AG04450 (cell line): ENCODE data around the gene RPGRIP1L. TPM values are rescaled to one million over a fixed set of nuclear protein-coding genes. Genes with fewer than 3 reads are reported as not detected.

ENCODE experiments used
- CTCF ChIA-PET: fragments of 300-600, 350-600 bp; formaldehyde crosslinking; extraction: SDS; loops from one replicate; lab custom pipeline; 2022; ENCODE audit warnings: antibody characterized with exemption, inconsistent platforms; lab: Charles Lee
- POLR2A ChIA-PET: fragments of 350-600 bp; formaldehyde crosslinking; extraction: SDS; loops from one replicate; lab custom pipeline; 2021; ENCODE audit warnings: antibody characterized with exemption, inconsistent platforms; lab: Yijun Ruan, JAX
- DNase-seq: peaks from one replicate; pipeline ENCODE4 v3.0.0-alpha.2; 2011; ENCODE audit warnings: low read depth, low spot score
- H3K27ac ChIP-seq: one replicate; pipeline ENCODE4 v1.5.1; 2012; ENCODE audit warnings: low read depth, low read length, control low read depth
- H3K27me3 ChIP-seq: one replicate; pipeline ENCODE4 v1.6.0; 2012; ENCODE audit warnings: low read length; ENCODE audit not compliant: control insufficient read depth, insufficient read depth
- H3K4me3 ChIP-seq: 2 replicates; pipeline ENCODE4 v1.5.1; 2011; ENCODE audit warnings: mild to moderate bottlenecking, low read depth, low read length, control low read depth
- H3K9me3 ChIP-seq: 2 replicates; pipeline ENCODE4 v1.5.1; 2012; ENCODE audit warnings: low read length; ENCODE audit not compliant: control insufficient read depth, insufficient read depth
- polyA plus RNA-seq: library from polyadenylated mRNA; depleted of rRNA; stranded (reverse); fragments of >200 nt; gene quantifications from 2 replicates; pipeline ENCODE4 v1.2.3, GENCODE V29; 2011
- TF ChIP-seq, protein P1 (sequence below): IDR thresholded peaks from 2 replicates; pipeline ENCODE4 v1.5.1; 2011; ENCODE audit warnings: low read depth, low read length, control low read depth, inconsistent platforms

Gene RPGRIP1L
- polyA plus RNA-seq, 1 experiment: 13.0 TPM

DNA sequence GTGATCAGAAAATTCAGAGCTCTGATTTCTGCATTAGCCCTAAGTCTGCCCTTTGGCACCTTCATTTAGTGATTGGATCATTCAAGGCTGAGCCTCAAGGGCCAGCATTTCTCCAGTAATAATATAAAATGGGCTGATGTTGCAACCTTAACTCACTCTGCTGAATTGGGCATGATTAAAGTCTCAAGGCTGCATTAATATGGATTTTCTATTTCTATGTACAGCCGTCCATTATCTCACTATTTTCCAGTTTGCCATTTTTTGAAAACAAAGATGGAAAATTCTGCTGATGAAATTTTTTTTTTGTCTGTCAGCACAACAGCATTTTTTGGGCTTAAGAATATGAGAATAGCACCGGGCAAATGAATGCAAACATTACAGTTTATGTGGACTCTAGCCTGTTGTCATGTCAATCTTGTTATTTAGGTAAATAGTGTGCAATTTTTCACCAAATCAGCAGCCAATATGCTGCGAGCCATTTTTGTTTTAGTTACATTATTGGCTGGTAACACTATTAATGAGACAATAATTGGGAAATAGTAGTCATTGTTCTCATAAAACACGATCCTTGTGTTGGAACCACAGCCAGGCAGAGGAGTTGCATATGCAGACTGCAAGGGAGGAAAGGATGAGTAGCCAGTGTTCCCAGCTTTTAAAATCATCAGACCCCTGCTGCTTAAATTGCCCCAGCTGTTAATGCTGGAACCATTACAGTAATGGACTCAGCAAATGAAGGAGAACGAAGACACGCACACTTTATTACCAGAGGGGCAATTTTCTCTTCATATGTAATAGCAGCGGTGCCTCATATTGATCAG, 10.8 kb upstream of the RPGRIP1L start:
- TF ChIP-seq, protein P1, sequence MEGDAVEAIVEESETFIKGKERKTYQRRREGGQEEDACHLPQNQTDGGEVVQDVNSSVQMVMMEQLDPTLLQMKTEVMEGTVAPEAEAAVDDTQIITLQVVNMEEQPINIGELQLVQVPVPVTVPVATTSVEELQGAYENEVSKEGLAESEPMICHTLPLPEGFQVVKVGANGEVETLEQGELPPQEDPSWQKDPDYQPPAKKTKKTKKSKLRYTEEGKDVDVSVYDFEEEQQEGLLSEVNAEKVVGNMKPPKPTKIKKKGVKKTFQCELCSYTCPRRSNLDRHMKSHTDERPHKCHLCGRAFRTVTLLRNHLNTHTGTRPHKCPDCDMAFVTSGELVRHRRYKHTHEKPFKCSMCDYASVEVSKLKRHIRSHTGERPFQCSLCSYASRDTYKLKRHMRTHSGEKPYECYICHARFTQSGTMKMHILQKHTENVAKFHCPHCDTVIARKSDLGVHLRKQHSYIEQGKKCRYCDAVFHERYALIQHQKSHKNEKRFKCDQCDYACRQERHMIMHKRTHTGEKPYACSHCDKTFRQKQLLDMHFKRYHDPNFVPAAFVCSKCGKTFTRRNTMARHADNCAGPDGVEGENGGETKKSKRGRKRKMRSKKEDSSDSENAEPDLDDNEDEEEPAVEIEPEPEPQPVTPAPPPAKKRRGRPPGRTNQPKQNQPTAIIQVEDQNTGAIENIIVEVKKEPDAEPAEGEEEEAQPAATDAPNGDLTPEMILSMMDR: no peak
- Histone ChIP-seq H3K4me3 (no peak overlapping the region), H3K9me3 (no peaks in the 10 kb centered on the region), H3K27me3 (no peaks in the 10 kb centered on the region), H3K27ac (no peak overlapping the region)
- no peak for DNase-seq
- POLR2A ChIA-PET: interaction anchor here (0.6 kb wide), 1 partner anchor 225 kb away, joined by 3 read pairs; no protein-coding TSS in a partner anchor
- CTCF ChIA-PET: interaction anchor here (1.0 kb wide), 1 partner anchor 204 kb away, joined by 3 read pairs; no protein-coding TSS in a partner anchor

DNA sequence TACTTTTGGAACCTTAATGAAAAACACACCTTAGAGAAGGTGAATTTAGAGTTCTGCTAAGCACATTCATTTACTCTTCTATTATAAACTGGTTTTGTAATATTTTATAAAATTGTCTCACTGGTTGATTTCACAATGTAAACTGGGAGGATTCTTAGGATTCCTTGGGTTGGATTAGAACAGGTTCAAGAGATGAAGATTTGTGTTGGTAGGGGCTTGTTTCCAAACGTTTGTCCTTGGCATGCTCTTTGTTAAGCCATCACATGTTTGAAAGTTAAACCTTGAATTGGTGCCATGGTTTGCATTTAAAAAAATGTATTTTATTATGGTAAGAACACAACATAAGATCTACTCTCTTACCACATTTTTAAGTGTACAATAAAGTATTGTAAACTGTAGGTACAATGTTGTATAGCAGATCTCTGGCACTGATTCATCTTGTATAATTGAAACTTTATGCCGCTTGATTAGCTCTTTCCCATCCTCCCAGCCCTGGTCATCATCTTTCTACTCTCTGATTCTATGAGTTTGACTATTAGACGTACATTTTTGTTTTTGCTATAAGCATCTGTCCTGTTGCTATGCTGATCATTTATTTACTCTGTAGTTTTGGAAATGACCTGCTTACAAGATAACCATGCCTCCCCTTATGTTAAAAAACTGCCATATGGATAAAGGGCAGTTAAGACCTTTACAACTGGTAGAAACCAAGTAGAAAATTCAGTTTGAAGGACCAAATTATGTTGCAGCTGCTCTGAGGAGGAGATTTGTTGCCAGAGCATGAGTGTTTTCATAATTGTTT, 9.9 kb upstream of the RPGRIP1L start:
- H3K27me3 ChIP-seq: no peaks in the 10 kb centered on the region
- H3K4me3 ChIP-seq: no peak overlapping the region
- TF ChIP-seq, protein P1: no peak
- H3K27ac ChIP-seq: no peak overlapping the region
- no peaks in the 10 kb centered on the region for H3K9me3 ChIP-seq
- DNase-seq: no peak
- ChIA-PET POLR2A (no interaction called here), CTCF (interaction anchor here (1.0 kb wide), 1 partner anchor 204 kb away, joined by 3 read pairs; no protein-coding TSS in a partner anchor)

DNA sequence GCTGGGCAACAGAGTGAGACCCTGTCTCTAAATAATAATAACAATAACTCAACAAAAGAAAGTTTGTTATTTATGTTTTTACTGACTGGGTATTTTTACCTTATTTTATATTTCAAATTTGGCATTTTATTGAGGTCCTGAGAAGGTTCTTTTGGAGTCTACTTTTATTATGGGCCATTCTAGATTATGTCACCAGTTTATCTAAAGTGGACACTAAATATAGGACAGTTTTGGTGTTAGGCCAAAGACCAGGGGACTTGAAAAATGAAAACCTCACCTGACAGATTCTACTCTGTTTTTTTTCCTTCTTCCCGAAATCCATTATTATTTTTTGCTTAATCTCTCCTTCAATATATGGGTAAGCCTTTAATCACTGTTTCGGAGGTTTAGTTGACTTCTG, 8.4 kb upstream of the RPGRIP1L start:
- TF ChIP-seq, protein P1: no peak
- no peak overlapping the region for H3K27ac ChIP-seq
- ChIA-PET CTCF (no interaction called here), POLR2A (interaction anchor here (0.6 kb wide), 1 partner anchor 20 kb away, joined by 5 read pairs; no protein-coding TSS in a partner anchor)
- H3K9me3 ChIP-seq: no peaks in the 10 kb centered on the region
- H3K27me3 ChIP-seq: no peaks in the 10 kb centered on the region
- no peak for DNase-seq
- no peak overlapping the region for H3K4me3 ChIP-seq

DNA sequence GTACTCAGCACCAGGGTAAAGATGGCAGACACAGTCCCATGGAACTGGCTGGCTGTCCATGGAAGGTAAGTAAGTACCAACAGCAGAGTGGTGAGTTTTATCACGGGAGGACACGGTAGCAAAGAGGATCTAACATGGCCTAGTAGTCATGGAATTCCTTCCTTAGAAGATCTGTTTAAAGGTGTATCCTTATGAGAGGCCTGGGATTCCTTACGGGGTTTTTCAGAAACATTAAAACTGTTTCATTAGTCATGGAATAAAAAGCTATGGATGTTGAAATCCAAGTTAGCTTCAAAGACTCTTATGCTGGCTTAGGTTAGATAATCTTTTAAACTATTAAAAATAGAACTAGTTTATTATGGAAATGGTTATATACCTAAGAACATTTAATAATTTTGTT, 7.7 kb upstream of the RPGRIP1L start:
- CTCF ChIA-PET: no interaction called here
- no peak overlapping the region for H3K27ac ChIP-seq
- TF ChIP-seq, protein P1: no peak
- no peak for DNase-seq
- POLR2A ChIA-PET: interaction anchor here (0.6 kb wide), 1 partner anchor 21 kb away, joined by 5 read pairs; no protein-coding TSS in a partner anchor
- no peaks in the 10 kb centered on the region for H3K27me3 ChIP-seq
- H3K4me3 ChIP-seq: no peak overlapping the region
- H3K9me3 ChIP-seq: no peaks in the 10 kb centered on the region
